B cell (primary cell): Measurements from ENCODE around the gene SEMA3G. TPM values are rescaled to one million over a fixed set of nuclear protein-coding genes. Genes with fewer than 3 reads are reported as not detected.

ENCODE experiments used
- ATAC-seq: fragments of 200-7000 bp; cut with Tn5 transposase; one replicate; pipeline ENCODE4 v1.10.0; 2021; ENCODE audit warnings: low read depth, mild to moderate bottlenecking, moderate number of reproducible peaks, moderate library complexity
- CTCF ChIA-PET: fragments of 350-600 bp; sonication (Branson Sonifier 250); formaldehyde crosslinking; loops from one replicate; lab custom pipeline; 2021; ENCODE audit warnings: antibody characterized with exemption, inconsistent platforms; lab: Charles Lee
- POLR2A ChIA-PET: fragments of 350-600 bp; sonication (Branson Sonifier 250); formaldehyde crosslinking; loops from one replicate; lab custom pipeline; 2021; ENCODE audit warnings: antibody characterized with exemption; lab: Charles Lee
- DNase-seq: peaks from one replicate; pipeline ENCODE4 v3.0.0; 2013
- H2AFZ ChIP-seq: 2 replicates; pipeline ENCODE4 v1.6.1; 2012; ENCODE audit warnings: mild to moderate bottlenecking, low read depth, low read length; ENCODE audit not compliant: insufficient read depth, poor library complexity, severe bottlenecking
- H3K27ac ChIP-seq, 2 donors: 1 replicate in 1 of 2; 2 replicates in 1 of 2; pipeline ENCODE4 v1.5.1; 2012 to 2013; ENCODE audit warnings: low read length in 2 of 2, mild to moderate bottlenecking in 2 of 2, moderate library complexity in 1 of 2
- H3K27me3 ChIP-seq, 4 experiments: fragments of 200-600 bp in 1 of 4; sonication (generic) in 1 of 4; replicated peaks in 1 of 4; 1 replicate in 2 of 4; 2 replicates in 2 of 4; pipeline versions ENCODE4 v1.6.1 to v1.7.0; 2013 to 2016; ENCODE audit warnings: low read length in 3 of 4, mild to moderate bottlenecking in 2 of 4, mixed read lengths in 1 of 4, moderate library complexity in 1 of 4; ENCODE audit not compliant: insufficient read depth in 4 of 4, control insufficient read depth in 3 of 4; ENCODE audit errors: control extremely low read depth in 1 of 4
- H3K36me3 ChIP-seq, 2 experiments: replicated peaks in 1 of 2; 1 replicate in 1 of 2; 2 replicates in 1 of 2; pipeline versions ENCODE4 v1.6.1 to v1.7.1; 2013; ENCODE audit warnings: low read length in 1 of 2; ENCODE audit not compliant: insufficient read depth in 2 of 2, control insufficient read depth in 1 of 2; ENCODE audit errors: control extremely low read depth in 1 of 2, extremely low read depth in 1 of 2
- H3K4me1 ChIP-seq, 2 donors: fragments of 200-600 bp in 1 of 2; sonication (generic) in 1 of 2; 1 replicate in 1 of 2; 2 replicates in 1 of 2; pipeline versions ENCODE4 v1.5.1 to v1.6.1; 2013 to 2017; ENCODE audit warnings: low read length in 2 of 2; ENCODE audit not compliant: control insufficient read depth in 2 of 2, insufficient read depth in 2 of 2
- H3K4me2 ChIP-seq: replicated peaks from 2 replicates; pipeline ENCODE3; 2012; ENCODE audit warnings: mild to moderate bottlenecking, low read depth, low read length; ENCODE audit not compliant: poor library complexity, severe bottlenecking
- H3K4me3 ChIP-seq, 5 experiments: fragments of 200-600 bp in 1 of 5; sonication (generic) in 1 of 5; 1 replicate in 3 of 5; 2 replicates in 2 of 5; pipeline versions ENCODE4 v1.5.1 to v1.7.0; 2011 to 2016; ENCODE audit warnings: low read length in 4 of 5, mild to moderate bottlenecking in 4 of 5, low read depth in 2 of 5, control low read depth in 1 of 5, moderate library complexity in 1 of 5; ENCODE audit not compliant: insufficient read depth in 1 of 5; ENCODE audit errors: control extremely low read depth in 1 of 5, extremely low read depth in 1 of 5
- H3K79me2 ChIP-seq: fragments of 200-600 bp; sonication (generic); one replicate; pipeline ENCODE4 v1.6.0; 2016; ENCODE audit warnings: low read length; ENCODE audit not compliant: control insufficient read depth, insufficient read depth
- H3K9ac ChIP-seq: fragments of 200-600 bp; sonication (generic); 2 replicates; pipeline ENCODE4 v1.6.1; 2017; ENCODE audit warnings: mild to moderate bottlenecking, low read length, moderate library complexity
- H3K9me3 ChIP-seq, 3 donors: one replicate each; pipeline versions ENCODE4 v1.6.1 to v1.7.1; 2013; ENCODE audit warnings: low read length in 2 of 3; ENCODE audit not compliant: control insufficient read depth in 2 of 3, insufficient read depth in 1 of 3; ENCODE audit errors: control extremely low read depth in 1 of 3
- H4K20me1 ChIP-seq: 2 replicates; pipeline ENCODE4 v1.6.0; 2012; ENCODE audit warnings: mild to moderate bottlenecking, low read length; ENCODE audit not compliant: insufficient read depth, control insufficient read depth, poor library complexity, severe bottlenecking
- H3K27ac Mint-ChIP-seq: one replicate; pipeline ENCODE4 v1.8.0; 2021; ENCODE audit warnings: mixed read lengths
- H3K27me3 Mint-ChIP-seq: one replicate; pipeline ENCODE4 v1.8.0; 2021; ENCODE audit warnings: mixed read lengths
- H3K4me1 Mint-ChIP-seq: one replicate; pipeline ENCODE4 v1.8.0; 2021; ENCODE audit warnings: mixed read lengths
- H3K4me3 Mint-ChIP-seq: one replicate; pipeline ENCODE4 v1.8.0; 2021; ENCODE audit warnings: mixed read lengths
- H3K9me3 Mint-ChIP-seq: one replicate; pipeline ENCODE4 v1.8.0; 2022; ENCODE audit warnings: mixed read lengths; ENCODE audit not compliant: insufficient read depth
- EZH2 ChIP-seq: IDR thresholded peaks from 2 replicates; pipeline ENCODE4 v1.6.1; 2012; ENCODE audit warnings: borderline replicate concordance, low read depth, mild to moderate bottlenecking, moderate library complexity, low read length; ENCODE audit not compliant: insufficient read depth, poor library complexity, severe bottlenecking
- WGBS: methylation state at CpG from one replicate; pipeline ENCODE4 v1.1.5; 2013; ENCODE audit warnings: missing lambda C conversion rate; ENCODE audit not compliant: insufficient coverage; 5-methylcytosine and 5-hydroxymethylcytosine counted together
- intact Hi-C: fragments of 100-400 bp; cut with micrococcal nuclease; formaldehyde crosslinking; loops from one replicate; pipeline ENCODE4 v1.10.0; 2022
- polyA plus RNA-seq: library from polyadenylated mRNA; depleted of rRNA; stranded (reverse); fragments of >200 nt; gene quantifications from 2 replicates; pipeline ENCODE4 v1.2.3, GENCODE V29; 2012
- total RNA-seq, 2 donors: library from RNA; stranded (reverse); fragments of 120-200 nt in 1 of 2; gene quantifications; 1 replicate in 1 of 2; 2 replicates in 1 of 2; pipeline versions ENCODE4 v1.2.3 to v1.2.4, GENCODE V29; 2013 to 2022
- TF ChIP-seq, protein P1 (sequence below): fragments of 200-600 bp; IDR thresholded peaks from one replicate; pipeline ENCODE4 v1.8.0; 2022; ENCODE audit warnings: antibody characterized with exemption, mild to moderate bottlenecking

Gene SEMA3G
- total and polyA plus RNA-seq, 2 donors (not counting 1 experiment from before 2014, with no cell fraction given), result 0.10 to 0.42 TPM

DNA sequence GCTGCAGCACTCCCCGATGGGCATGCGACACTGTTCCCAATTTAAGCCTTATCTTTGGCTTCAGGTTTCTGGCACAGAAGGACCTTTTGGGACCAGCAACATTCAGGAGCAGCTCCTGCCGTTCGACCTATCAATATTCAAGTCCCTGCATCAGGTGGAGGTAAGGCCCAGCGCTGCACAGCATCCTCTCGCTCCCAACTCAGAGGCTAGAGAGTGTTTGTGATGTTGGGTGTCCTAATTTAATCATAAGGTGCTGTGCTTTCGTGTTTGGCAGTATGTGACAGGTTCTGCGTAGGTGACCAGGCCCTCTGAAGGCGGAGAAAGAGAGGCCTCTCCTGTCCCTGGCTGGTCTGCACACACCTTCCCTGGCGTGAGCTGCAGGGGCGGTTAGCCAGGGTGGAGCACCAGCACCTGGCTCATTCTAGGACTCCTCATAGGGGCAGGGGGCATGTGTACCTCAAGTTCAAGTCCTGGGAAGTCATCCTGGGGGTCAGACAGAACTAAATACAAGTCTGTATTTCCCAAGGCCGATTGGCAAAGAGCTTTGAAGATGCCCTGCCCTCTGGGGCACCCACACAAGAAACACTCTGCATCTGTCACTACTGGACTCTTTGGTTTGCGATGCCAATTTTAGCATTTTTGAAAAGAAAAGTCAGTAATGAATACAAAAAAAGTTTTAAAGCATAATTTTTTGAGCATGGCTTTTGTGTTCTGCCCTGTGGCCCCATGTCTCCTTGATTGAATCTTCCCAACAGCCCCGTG, 27.5 kb upstream of the SEMA3G start:
- H3K27me3 ChIP-seq, result no peaks in the 10 kb centered on the region

More for the DNA sequence above, 27.5 kb upstream of the SEMA3G start:
- no peak overlapping the region for H3K4me2 ChIP-seq
- intact Hi-C loops, result no loop called here
- DNase-seq (no peak), ATAC-seq (no peak)
- H3K9ac ChIP-seq, result no peak overlapping the region
- no peak overlapping the region for H2AFZ ChIP-seq
- no peaks in the 10 kb centered on the region for H3K9me3 ChIP-seq
- POLR2A ChIA-PET, result no interaction called here
- H4K20me1 ChIP-seq, result peaks cover 11% of the 10 kb centered on the region
- no peak overlapping the region for H3K4me3 Mint-ChIP-seq
- peaks cover 6% of the 10 kb centered on the region for H3K79me2 ChIP-seq
- no peaks in the 10 kb centered on the region for H3K4me1 ChIP-seq
- WGBS, result 84% methylated on average over 13 of the region's 14 CpGs
- peaks cover 3 to 52% of the 10 kb centered on the region in 2 experiments for H3K36me3 ChIP-seq
- H3K4me3 ChIP-seq, result no peak overlapping the region
- TF ChIP-seq EZH2, result no peak
- TF ChIP-seq, protein P1, sequence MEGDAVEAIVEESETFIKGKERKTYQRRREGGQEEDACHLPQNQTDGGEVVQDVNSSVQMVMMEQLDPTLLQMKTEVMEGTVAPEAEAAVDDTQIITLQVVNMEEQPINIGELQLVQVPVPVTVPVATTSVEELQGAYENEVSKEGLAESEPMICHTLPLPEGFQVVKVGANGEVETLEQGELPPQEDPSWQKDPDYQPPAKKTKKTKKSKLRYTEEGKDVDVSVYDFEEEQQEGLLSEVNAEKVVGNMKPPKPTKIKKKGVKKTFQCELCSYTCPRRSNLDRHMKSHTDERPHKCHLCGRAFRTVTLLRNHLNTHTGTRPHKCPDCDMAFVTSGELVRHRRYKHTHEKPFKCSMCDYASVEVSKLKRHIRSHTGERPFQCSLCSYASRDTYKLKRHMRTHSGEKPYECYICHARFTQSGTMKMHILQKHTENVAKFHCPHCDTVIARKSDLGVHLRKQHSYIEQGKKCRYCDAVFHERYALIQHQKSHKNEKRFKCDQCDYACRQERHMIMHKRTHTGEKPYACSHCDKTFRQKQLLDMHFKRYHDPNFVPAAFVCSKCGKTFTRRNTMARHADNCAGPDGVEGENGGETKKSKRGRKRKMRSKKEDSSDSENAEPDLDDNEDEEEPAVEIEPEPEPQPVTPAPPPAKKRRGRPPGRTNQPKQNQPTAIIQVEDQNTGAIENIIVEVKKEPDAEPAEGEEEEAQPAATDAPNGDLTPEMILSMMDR, result no peak
- no peaks in the 10 kb centered on the region for H3K9me3 Mint-ChIP-seq
- H3K27ac Mint-ChIP-seq, result no peak overlapping the region
- CTCF ChIA-PET, result interaction anchor here (0.6 to 1.7 kb wide), 6 partner anchors 10 to 518 kb away, joined by 3 to 6 read pairs (median 4); partner anchors contain the start of gene UQCC5
- H3K4me1 Mint-ChIP-seq, result no peaks in the 10 kb centered on the region
- H3K27ac ChIP-seq, result no peak overlapping the region
- no peaks in the 10 kb centered on the region for H3K27me3 Mint-ChIP-seq
